HG02970 (cell line): ENCODE measurements around the gene ANK3.

ENCODE experiments used
- ATAC-seq: cut with Tn5 transposase; IDR thresholded peaks from one replicate; pipeline ENCODE4 v1.9.1; 2021; ENCODE audit warnings: mild to moderate bottlenecking, moderate library complexity, moderate number of reproducible peaks; ENCODE audit not compliant: unreplicated experiment, low FRiP score

The ANK3 gene

GRCh38 chr10:60414877-60415585 lies 25.4 kb upstream of the ANK3 start:
- no peak for ATAC-seq

GRCh38 chr10:60414111-60414510 lies 24.4 kb upstream of the ANK3 start:
- no peak for ATAC-seq

GRCh38 chr10:60413306-60414012 lies 23.8 kb upstream of the ANK3 start:
- no peak for ATAC-seq

- no peak for ATAC-seq
Observed at GRCh38 chr10:60410970-60411369, 21.3 kb upstream of the ANK3 start.

- no peak for ATAC-seq
Observed at GRCh38 chr10:60409202-60409601, 19.5 kb upstream of the ANK3 start.

GRCh38 chr10:60406182-60406581 lies 16.5 kb upstream of the ANK3 start:
- ATAC-seq: no peak

- ATAC-seq: no peak
Observed at GRCh38 chr10:60405172-60405571, 15.5 kb upstream of the ANK3 start.

- no peak for ATAC-seq
Observed at GRCh38 chr10:60403168-60403873, 13.6 kb upstream of the ANK3 start.

GRCh38 chr10:60400366-60400765 lies 10.7 kb upstream of the ANK3 start:
- ATAC-seq: no peak

GRCh38 chr10:60399328-60399727 lies 9.7 kb upstream of the ANK3 start:
- no peak for ATAC-seq

GRCh38 chr10:60397792-60398191 lies 8.1 kb upstream of the ANK3 start:
- ATAC-seq: no peak

- no peak for ATAC-seq
Observed at GRCh38 chr10:60396766-60397165, 7.1 kb upstream of the ANK3 start.

- ATAC-seq: no peak
Observed at GRCh38 chr10:60395711-60396110, 6.0 kb upstream of the ANK3 start.

GRCh38 chr10:60394446-60394845 lies 4.8 kb upstream of the ANK3 start:
- no peak for ATAC-seq

- no peak for ATAC-seq
Observed at GRCh38 chr10:60390224-60390626, 550 bp upstream of the ANK3 start.

- no peak for ATAC-seq
Observed at GRCh38 chr10:60388709-60389301, 870 bp downstream of the ANK3 start.

- ATAC-seq: no peak
Observed at GRCh38 chr10:60388116-60388625, 1.5 kb downstream of the ANK3 start.

GRCh38 chr10:60387531-60387930 lies 2.1 kb downstream of the ANK3 start:
- no peak for ATAC-seq

- no peak for ATAC-seq
Observed at GRCh38 chr10:60385399-60385738, 4.3 kb downstream of the ANK3 start.

GRCh38 chr10:60384708-60385398 lies 4.8 kb downstream of the ANK3 start:
- no peak for ATAC-seq
